Breast epithelium (tissue), 4 donors: ENCODE data around the gene GNB5. TPM values are rescaled to one million over a fixed set of nuclear protein-coding genes. Genes with fewer than 3 reads are reported as not detected.

ENCODE experiments used
- DNase-seq, 2 donors: peaks; one replicate each; pipeline ENCODE4 v3.0.0-alpha.2; 2019; ENCODE audit warnings: low spot score in 2 of 2
- H3K27ac ChIP-seq, 2 donors: fragments of 200-600 bp; sonication (generic) in 1 of 2; one replicate each; pipeline ENCODE4 v1.5.1; 2016 to 2019; ENCODE audit warnings: mild to moderate bottlenecking in 1 of 2
- H3K27me3 ChIP-seq, 2 donors: fragments of 200-600 bp; sonication (generic) in 1 of 2; one replicate each; pipeline versions ENCODE4 v1.5.1 to v1.6.0; 2017 to 2019; ENCODE audit warnings: control low read depth in 1 of 2, mild to moderate bottlenecking in 1 of 2
- H3K36me3 ChIP-seq: fragments of 200-600 bp; one replicate; pipeline ENCODE4 v1.5.1; 2019
- H3K4me1 ChIP-seq, 2 donors: fragments of 200-600 bp; sonication (generic); one replicate each; pipeline ENCODE4 v1.5.1; 2016 to 2019; ENCODE audit warnings: control low read depth in 1 of 2
- H3K4me3 ChIP-seq, 3 donors: fragments of 200-600 bp; sonication (generic); 1 replicate in 2 of 3; 2 replicates in 1 of 3; pipeline ENCODE4 v1.5.1; 2016 to 2019; ENCODE audit warnings: mild to moderate bottlenecking in 3 of 3, moderate library complexity in 2 of 3
- H3K9me3 ChIP-seq, 2 donors: fragments of 200-600 bp; sonication (generic) in 1 of 2; one replicate each; pipeline ENCODE4 v1.5.1; 2016 to 2019; ENCODE audit warnings: control low read depth in 1 of 2
- CTCF ChIP-seq, 3 donors: fragments of 450-650 bp; IDR thresholded peaks; one replicate each; pipeline ENCODE4 v1.5.1; 2016 to 2017; ENCODE audit warnings: antibody characterized with exemption in 3 of 3, mild to moderate bottlenecking in 3 of 3, moderate library complexity in 3 of 3
- POLR2A ChIP-seq: fragments of 450-650 bp; IDR thresholded peaks from one replicate; pipeline ENCODE4 v1.6.1; 2016; ENCODE audit warnings: antibody characterized with exemption, mild to moderate bottlenecking, moderate library complexity
- POLR2AphosphoS5 ChIP-seq, 3 donors: sonication (generic); formaldehyde crosslinking; IDR thresholded peaks; one replicate each; pipeline ENCODE4 v1.6.1; 2017; ENCODE audit warnings: antibody characterized with exemption in 3 of 3
- intact Hi-C: fragments of 100-400 bp; cut with DNase I; formaldehyde crosslinking; loops from one replicate; pipeline ENCODE4 v1.15.1; 2023; ENCODE audit warnings: low total_unique reads
- total RNA-seq, 3 donors: library from RNA; depleted of rRNA; stranded (reverse); fragments of >200 nt; gene quantifications; one replicate each; pipeline ENCODE4 v1.1.0, GENCODE V29; 2016

GNB5 gene
- total RNA-seq, 3 donors from 2014 or later: 18.9 to 43.9 (median 43.9) TPM

GRCh38 chr15:52227456-52227855, 36.3 kb upstream of the GNB5 start:
- peak in 1 of 2 donors; percentile 60 for DNase-seq
- intact Hi-C loops: no loop called here
- Histone ChIP-seq H3K4me1 (no peaks in the 10 kb centered on the region), H3K27ac (no peak overlapping the region), H3K4me3 (no peak overlapping the region), H3K27me3 (no peaks in the 10 kb centered on the region), H3K36me3 (no peaks in the 10 kb centered on the region), H3K9me3 (no peaks in the 10 kb centered on the region)
- TF ChIP-seq CTCF (IDR thresholded peaks at IDR 0.05) (peak; percentile 40 to 65 (median 64)), POLR2AphosphoS5 (IDR thresholded peaks at IDR 0.05) (no peak), POLR2A (no peak)

GRCh38 chr15:52225230-52225629, 34.0 kb upstream of the GNB5 start:
- DNase-seq: no peak
- Histone ChIP-seq H3K36me3 (no peaks in the 10 kb centered on the region), H3K9me3 (no peaks in the 10 kb centered on the region), H3K4me1 (no peaks in the 10 kb centered on the region), H3K27me3 (no peaks in the 10 kb centered on the region), H3K27ac (no peak overlapping the region), H3K4me3 (no peak overlapping the region)
- TF ChIP-seq POLR2A: no peak
- TF ChIP-seq POLR2AphosphoS5 (IDR thresholded peaks at IDR 0.05): no peak
- TF ChIP-seq CTCF (IDR thresholded peaks at IDR 0.05): no peak
- intact Hi-C loops: no loop called here

- H3K4me3 ChIP-seq: no peak overlapping the region
- no peak overlapping the region for H3K27ac ChIP-seq
- TF ChIP-seq POLR2A (no peak), POLR2AphosphoS5 (IDR thresholded peaks at IDR 0.05) (no peak), CTCF (IDR thresholded peaks at IDR 0.05) (no peak)
- H3K27me3 ChIP-seq: no peaks in the 10 kb centered on the region
- H3K9me3 ChIP-seq: no peaks in the 10 kb centered on the region
- no peak for DNase-seq
- intact Hi-C loops: no loop called here
- H3K4me1 ChIP-seq: no peaks in the 10 kb centered on the region
- H3K36me3 ChIP-seq: no peaks in the 10 kb centered on the region
Measured at GRCh38 chr15:52224211-52224610, 33.0 kb upstream of the GNB5 start.

GRCh38 chr15:52221730-52222129, 30.5 kb upstream of the GNB5 start:
- TF ChIP-seq CTCF (IDR thresholded peaks at IDR 0.05) (no peak), POLR2AphosphoS5 (IDR thresholded peaks at IDR 0.05) (no peak), POLR2A (no peak)
- no peaks in the 10 kb centered on the region for H3K4me1 ChIP-seq
- H3K27me3 ChIP-seq: no peaks in the 10 kb centered on the region
- no peaks in the 10 kb centered on the region for H3K36me3 ChIP-seq
- H3K4me3 ChIP-seq: no peak overlapping the region
- intact Hi-C loops: no loop called here
- H3K27ac ChIP-seq: no peak overlapping the region
- no peak for DNase-seq
- H3K9me3 ChIP-seq: no peaks in the 10 kb centered on the region

- Histone ChIP-seq H3K36me3 (no peaks in the 10 kb centered on the region), H3K27ac (no peak overlapping the region), H3K4me3 (no peak overlapping the region), H3K4me1 (no peaks in the 10 kb centered on the region), H3K27me3 (no peaks in the 10 kb centered on the region), H3K9me3 (no peaks in the 10 kb centered on the region)
- no peak for DNase-seq
- intact Hi-C loops: no loop called here
- no peak for TF ChIP-seq POLR2A
- no peak for TF ChIP-seq CTCF (IDR thresholded peaks at IDR 0.05)
- no peak for TF ChIP-seq POLR2AphosphoS5 (IDR thresholded peaks at IDR 0.05)
Measured at GRCh38 chr15:52220937-52221660, 29.9 kb upstream of the GNB5 start.
